H9 (cell line): ENCODE results near the gene ABCA13. TPM values are rescaled to one million over a fixed set of nuclear protein-coding genes. Genes with fewer than 3 reads are reported as not detected.

ENCODE experiments used
- DNase-seq: peaks from one replicate; pipeline ENCODE4 v3.0.0-alpha.2; 2017
- H2AFZ ChIP-seq: one replicate; pipeline ENCODE4 v1.6.1; 2013; ENCODE audit warnings: mild to moderate bottlenecking, low read length, control low read depth, moderate library complexity
- H2AK5ac ChIP-seq: 2 replicates; pipeline ENCODE4 v1.6.1; 2013; ENCODE audit warnings: low read length, control low read depth, mixed read lengths; ENCODE audit not compliant: insufficient read length
- H2BK120ac ChIP-seq: one replicate; pipeline ENCODE4 v1.6.1; 2013; ENCODE audit warnings: low read depth, mild to moderate bottlenecking, low read length, control low read depth, inconsistent platforms; ENCODE audit not compliant: poor library complexity, severe bottlenecking
- H2BK12ac ChIP-seq: 2 replicates; pipeline ENCODE4 v1.6.1; 2013; ENCODE audit warnings: low read length, control low read depth, mixed read lengths, low read depth; ENCODE audit not compliant: insufficient read length
- H2BK15ac ChIP-seq: 2 replicates; pipeline ENCODE4 v1.6.1; 2013; ENCODE audit warnings: low read depth, low read length, control low read depth
- H2BK20ac ChIP-seq: one replicate; pipeline ENCODE4 v1.6.1; 2013; ENCODE audit warnings: low read depth, mild to moderate bottlenecking, low read length, control low read depth, inconsistent platforms; ENCODE audit not compliant: poor library complexity, severe bottlenecking
- H2BK5ac ChIP-seq: 2 replicates; pipeline ENCODE4 v1.6.1; 2013; ENCODE audit warnings: low read length, control low read depth, mixed read lengths; ENCODE audit not compliant: insufficient read length
- H3K14ac ChIP-seq: 2 replicates; pipeline ENCODE4 v1.6.1; 2013; ENCODE audit warnings: low read length, control low read depth; ENCODE audit not compliant: insufficient read depth
- H3K18ac ChIP-seq: 2 replicates; pipeline ENCODE4 v1.6.1; 2013; ENCODE audit warnings: low read depth, mild to moderate bottlenecking, mixed read lengths, low read length, control low read depth; ENCODE audit not compliant: insufficient read length
- H3K23ac ChIP-seq: 2 replicates; pipeline ENCODE4 v1.6.1; 2013; ENCODE audit warnings: low read length, control low read depth, mixed read lengths, low read depth; ENCODE audit not compliant: insufficient read length
- H3K23me2 ChIP-seq: 2 replicates; pipeline ENCODE4 v1.6.1; 2013; ENCODE audit warnings: low read depth, mild to moderate bottlenecking, mixed read lengths, low read length, control low read depth; ENCODE audit not compliant: insufficient read length, poor library complexity, severe bottlenecking
- H3K27ac ChIP-seq: 2 replicates; pipeline ENCODE4 v1.5.1; 2013; ENCODE audit warnings: low read length, control low read depth, mixed read lengths, low read depth; ENCODE audit not compliant: insufficient read length
- H3K27me3 ChIP-seq: 2 replicates; pipeline ENCODE4 v1.6.1; 2013; ENCODE audit warnings: low read length, control low read depth, inconsistent platforms; ENCODE audit not compliant: insufficient read depth
- H3K4ac ChIP-seq: 2 replicates; pipeline ENCODE4 v1.6.1; 2013; ENCODE audit warnings: low read depth, mild to moderate bottlenecking, control low read depth, inconsistent platforms, low read length, moderate library complexity
- H3K4me1 ChIP-seq: 2 replicates; pipeline ENCODE4 v1.6.1; 2013; ENCODE audit warnings: low read length, control low read depth, inconsistent platforms; ENCODE audit not compliant: insufficient read depth
- H3K4me2 ChIP-seq: 2 replicates; pipeline ENCODE4 v1.6.1; 2013; ENCODE audit warnings: low read length, control low read depth, mixed read lengths; ENCODE audit not compliant: insufficient read length, insufficient read depth
- H3K56ac ChIP-seq: 2 replicates; pipeline ENCODE4 v1.6.1; 2013; ENCODE audit warnings: low read depth, mild to moderate bottlenecking, mixed read lengths, low read length, control low read depth; ENCODE audit not compliant: insufficient read length
- H3K79me1 ChIP-seq: 2 replicates; pipeline ENCODE4 v1.6.1; 2013; ENCODE audit warnings: low read depth, mild to moderate bottlenecking, moderate library complexity, low read length, control low read depth, inconsistent platforms; ENCODE audit not compliant: insufficient read depth, poor library complexity, severe bottlenecking
- H3K79me2 ChIP-seq: 2 replicates; pipeline ENCODE4 v1.6.1; 2013; ENCODE audit warnings: low read length, control low read depth, inconsistent platforms; ENCODE audit not compliant: insufficient read depth
- H3K9ac ChIP-seq: 2 replicates; pipeline ENCODE4 v1.6.1; 2013; ENCODE audit warnings: low read length, control low read depth, mixed read lengths; ENCODE audit not compliant: insufficient read length; ENCODE audit errors: extremely low read depth
- H3K9me3 ChIP-seq: one replicate; pipeline ENCODE4 v1.6.1; 2013; ENCODE audit warnings: low read depth, low read length, inconsistent platforms; ENCODE audit not compliant: control insufficient read depth
- H3T11ph ChIP-seq: one replicate; pipeline ENCODE4 v1.6.1; 2013; ENCODE audit warnings: mild to moderate bottlenecking, low read length, control low read depth, inconsistent platforms
- H4K20me1 ChIP-seq: one replicate; pipeline ENCODE4 v1.6.1; 2013; ENCODE audit not compliant: control insufficient read depth, insufficient read length, insufficient read depth
- H4K5ac ChIP-seq: 2 replicates; pipeline ENCODE4 v1.6.1; 2013; ENCODE audit warnings: low read depth, mild to moderate bottlenecking, mixed read lengths, low read length, control low read depth; ENCODE audit not compliant: insufficient read length
- H4K8ac ChIP-seq: replicated peaks from 2 replicates; pipeline ENCODE4 v1.6.1; 2013; ENCODE audit warnings: low read length, control low read depth, mixed read lengths, low read depth; ENCODE audit not compliant: insufficient read length
- H4K91ac ChIP-seq: 2 replicates; pipeline ENCODE4 v1.6.1; 2013; ENCODE audit warnings: low read depth, mild to moderate bottlenecking, moderate library complexity, mixed read lengths, low read length, control low read depth; ENCODE audit not compliant: insufficient read length
- H3K27ac Mint-ChIP-seq, 3 experiments: 2 replicates in 2 of 3; 3 replicates in 1 of 3; pipeline ENCODE4 v1.8.0; 2020 to 2021; ENCODE audit warnings: mixed read lengths in 3 of 3, mild to moderate bottlenecking in 1 of 3, moderate library complexity in 1 of 3
- H3K27me3 Mint-ChIP-seq: 2 replicates; pipeline ENCODE4 v1.8.0; 2021; ENCODE audit warnings: low read depth, mild to moderate bottlenecking, moderate library complexity, mixed read lengths
- H3K36me3 Mint-ChIP-seq, 3 experiments: 2 replicates in 2 of 3; 3 replicates in 1 of 3; pipeline ENCODE4 v1.8.0; 2020 to 2021; ENCODE audit warnings: low read depth in 3 of 3, mixed read lengths in 3 of 3; ENCODE audit not compliant: insufficient read depth in 1 of 3
- H3K4me1 Mint-ChIP-seq, 2 experiments: 2 replicates each; pipeline ENCODE4 v1.8.0; 2020; ENCODE audit warnings: mixed read lengths in 2 of 2
- H3K4me3 Mint-ChIP-seq, 2 experiments: 2 replicates in 1 of 2; 3 replicates in 1 of 2; pipeline ENCODE4 v1.8.0; 2020 to 2021; ENCODE audit warnings: mild to moderate bottlenecking in 2 of 2, mixed read lengths in 2 of 2, moderate library complexity in 1 of 2
- H3K9me3 Mint-ChIP-seq, 2 experiments: 2 replicates in 1 of 2; 3 replicates in 1 of 2; pipeline ENCODE4 v1.8.0; 2020; ENCODE audit warnings: mild to moderate bottlenecking in 2 of 2, mixed read lengths in 2 of 2, moderate library complexity in 1 of 2
- WGBS: extraction: QIAGEN DNeasy Blood & Tissue Kit; methylation state at CpG from one replicate; pipeline ENCODE4 v1.1.7; 2013; ENCODE audit warnings: missing lambda C conversion rate, low lambda C conversion rate, mixed read lengths; ENCODE audit not compliant: insufficient read length; ENCODE audit errors: extremely low coverage; 5-methylcytosine and 5-hydroxymethylcytosine counted together
- total RNA-seq: library from RNA; stranded (reverse); gene quantifications from 2 replicates; pipeline ENCODE4 v1.2.1, GENCODE V29; 2021
- TF ChIP-seq, protein P1 (sequence below): fragments of 200-600 bp; sonication (generic); conservative IDR thresholded peaks from 3 replicates; pipeline ENCODE4 v1.8.0; 2021; ENCODE audit warnings: antibody characterized with exemption, mild to moderate bottlenecking

Gene ABCA13
- total RNA-seq, 1 experiment from 2014 or later, result 0.11 TPM

DNA sequence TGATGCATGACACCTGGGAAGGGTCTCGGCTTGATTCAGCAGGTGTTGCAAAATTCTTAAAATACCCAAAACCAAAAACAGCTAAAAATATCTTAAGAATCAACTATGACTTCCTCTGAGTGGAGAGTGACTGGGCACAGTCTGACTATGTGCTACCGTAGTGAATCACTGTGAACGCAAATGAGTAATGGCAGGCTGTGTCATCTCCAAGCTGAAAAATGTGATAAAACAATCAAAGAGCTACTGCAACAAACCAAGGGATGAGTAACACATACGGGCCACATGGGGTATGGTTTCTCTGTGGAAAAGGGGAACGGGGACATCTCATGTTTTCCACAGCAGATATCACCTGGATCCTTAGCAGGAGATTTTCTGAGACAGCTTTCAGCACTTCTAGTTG lies 127.5 kb downstream of the ABCA13 start:
- Mint-ChIP-seq H3K27me3 (no peaks in the 10 kb centered on the region), H3K4me3 (no peak overlapping the region)
- H3K27ac ChIP-seq, result no peak overlapping the region

More for the DNA sequence above, 127.5 kb downstream of the ABCA13 start:
- Histone ChIP-seq H2BK5ac (no peak overlapping the region), H2BK120ac (no peak overlapping the region), H3K4me2 (no peak overlapping the region), H3K56ac (no peak overlapping the region), H4K91ac (no peak overlapping the region), H3K4ac (no peak overlapping the region), H3K4me1 (peaks cover 7% of the 10 kb centered on the region), H3K9me3 (no peaks in the 10 kb centered on the region), H3T11ph (no peak overlapping the region), H2AFZ (no peak overlapping the region), H3K23me2 (no peaks in the 10 kb centered on the region), H4K5ac (no peak overlapping the region), H2BK12ac (no peak overlapping the region), H3K18ac (no peak overlapping the region), H2BK15ac (no peak overlapping the region), H3K27me3 (no peaks in the 10 kb centered on the region), H3K79me2 (no peaks in the 10 kb centered on the region), H2AK5ac (no peak overlapping the region), H3K14ac (no peak overlapping the region), H4K8ac (no peak overlapping the region), H3K79me1 (no peaks in the 10 kb centered on the region), H2BK20ac (no peak overlapping the region), H3K9ac (no peak overlapping the region), H3K23ac (no peak overlapping the region), H4K20me1 (no peaks in the 10 kb centered on the region)
- H3K27ac Mint-ChIP-seq, result no peak overlapping the region
- no CpG with 5 or more reads among the region's 5 CpGs for WGBS
- H3K4me1 Mint-ChIP-seq, result peaks cover 27 to 35% of the 10 kb centered on the region in 2 experiments
- DNase-seq, result no peak
- TF ChIP-seq, protein P1, sequence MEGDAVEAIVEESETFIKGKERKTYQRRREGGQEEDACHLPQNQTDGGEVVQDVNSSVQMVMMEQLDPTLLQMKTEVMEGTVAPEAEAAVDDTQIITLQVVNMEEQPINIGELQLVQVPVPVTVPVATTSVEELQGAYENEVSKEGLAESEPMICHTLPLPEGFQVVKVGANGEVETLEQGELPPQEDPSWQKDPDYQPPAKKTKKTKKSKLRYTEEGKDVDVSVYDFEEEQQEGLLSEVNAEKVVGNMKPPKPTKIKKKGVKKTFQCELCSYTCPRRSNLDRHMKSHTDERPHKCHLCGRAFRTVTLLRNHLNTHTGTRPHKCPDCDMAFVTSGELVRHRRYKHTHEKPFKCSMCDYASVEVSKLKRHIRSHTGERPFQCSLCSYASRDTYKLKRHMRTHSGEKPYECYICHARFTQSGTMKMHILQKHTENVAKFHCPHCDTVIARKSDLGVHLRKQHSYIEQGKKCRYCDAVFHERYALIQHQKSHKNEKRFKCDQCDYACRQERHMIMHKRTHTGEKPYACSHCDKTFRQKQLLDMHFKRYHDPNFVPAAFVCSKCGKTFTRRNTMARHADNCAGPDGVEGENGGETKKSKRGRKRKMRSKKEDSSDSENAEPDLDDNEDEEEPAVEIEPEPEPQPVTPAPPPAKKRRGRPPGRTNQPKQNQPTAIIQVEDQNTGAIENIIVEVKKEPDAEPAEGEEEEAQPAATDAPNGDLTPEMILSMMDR, result no peak
- peaks cover 11% of the 10 kb centered on the region in 2 experiments for H3K9me3 Mint-ChIP-seq
- H3K36me3 Mint-ChIP-seq, result peaks cover 0 to 12% (median 4%) of the 10 kb centered on the region in 3 experiments; a peak in 3 of 7 replicates
